Fibroblast of lung (primary cell): ENCODE results near the gene U2AF1L4.

ENCODE experiments used
- EZH2 ChIP-seq: IDR thresholded peaks from 2 replicates; pipeline ENCODE4 v1.5.1; 2012; ENCODE audit warnings: low read length, control low read depth, mild to moderate bottlenecking; ENCODE audit errors: missing control alignments
- TF ChIP-seq, protein P1 (sequence below), 2 donors: IDR thresholded peaks in 1 of 2; conservative IDR thresholded peaks in 1 of 2; 1 replicate in 1 of 2; 2 replicates in 1 of 2; pipeline ENCODE4 v1.5.1; 2011 to 2012; ENCODE audit warnings: low read length in 2 of 2, control low read depth in 1 of 2, inconsistent platforms in 1 of 2, low read depth in 1 of 2, mild to moderate bottlenecking in 1 of 2

DNA sequence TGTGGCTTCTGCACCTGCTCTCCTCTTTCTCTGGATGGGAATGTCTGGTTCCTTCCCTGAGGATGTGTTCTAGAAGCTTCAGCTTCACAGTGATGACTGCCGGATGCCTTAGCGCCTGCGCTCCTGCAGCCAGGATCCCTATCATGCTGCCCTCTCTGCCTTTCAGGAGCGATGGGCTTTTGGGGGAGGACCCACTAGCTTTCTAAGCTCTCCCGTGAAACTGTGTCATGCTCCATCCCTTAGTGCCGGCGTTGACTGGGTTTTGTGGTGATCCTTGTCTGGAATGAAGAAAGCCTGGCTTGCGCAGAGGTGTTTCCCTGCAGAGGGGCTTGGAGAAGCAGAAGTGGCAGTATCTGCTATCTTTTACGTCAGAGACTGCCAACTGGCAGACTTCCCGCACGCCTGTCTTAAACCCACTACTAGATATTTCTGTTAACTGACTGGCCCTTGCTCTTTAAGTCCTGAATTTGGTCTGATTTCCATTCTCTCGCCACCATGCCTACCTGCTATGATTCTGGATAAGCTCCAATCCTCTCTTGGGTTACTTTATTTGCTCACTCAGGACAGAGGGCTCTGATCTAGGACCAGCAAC lies 31.2 kb downstream of the U2AF1L4 start:
- TF ChIP-seq, protein P1, sequence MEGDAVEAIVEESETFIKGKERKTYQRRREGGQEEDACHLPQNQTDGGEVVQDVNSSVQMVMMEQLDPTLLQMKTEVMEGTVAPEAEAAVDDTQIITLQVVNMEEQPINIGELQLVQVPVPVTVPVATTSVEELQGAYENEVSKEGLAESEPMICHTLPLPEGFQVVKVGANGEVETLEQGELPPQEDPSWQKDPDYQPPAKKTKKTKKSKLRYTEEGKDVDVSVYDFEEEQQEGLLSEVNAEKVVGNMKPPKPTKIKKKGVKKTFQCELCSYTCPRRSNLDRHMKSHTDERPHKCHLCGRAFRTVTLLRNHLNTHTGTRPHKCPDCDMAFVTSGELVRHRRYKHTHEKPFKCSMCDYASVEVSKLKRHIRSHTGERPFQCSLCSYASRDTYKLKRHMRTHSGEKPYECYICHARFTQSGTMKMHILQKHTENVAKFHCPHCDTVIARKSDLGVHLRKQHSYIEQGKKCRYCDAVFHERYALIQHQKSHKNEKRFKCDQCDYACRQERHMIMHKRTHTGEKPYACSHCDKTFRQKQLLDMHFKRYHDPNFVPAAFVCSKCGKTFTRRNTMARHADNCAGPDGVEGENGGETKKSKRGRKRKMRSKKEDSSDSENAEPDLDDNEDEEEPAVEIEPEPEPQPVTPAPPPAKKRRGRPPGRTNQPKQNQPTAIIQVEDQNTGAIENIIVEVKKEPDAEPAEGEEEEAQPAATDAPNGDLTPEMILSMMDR (conservative IDR thresholded peaks at IDR 0.05 in 1 of 2, IDR thresholded peaks at IDR 0.05 in 1 of 2; ENCODE audit: low read depth in 1 of 2, low read length in 2 of 2), result no peak
- no peak for TF ChIP-seq EZH2
